Stimulated activated CD8-positive, alpha-beta memory T cell treated with anti-CD3 and anti-CD28 coated beads, Interleukin-12 subunit alpha, Interleukin-12 subunit beta, amount 100 ng/mL, for 24 hours (primary cell): ENCODE measurements around the gene ISY1.

Source experiments
- DNase-seq: peaks from one replicate; pipeline ENCODE4 v3.0.0-alpha.2; 2020; ENCODE audit errors: extremely low read depth

The ISY1 gene

DNA sequence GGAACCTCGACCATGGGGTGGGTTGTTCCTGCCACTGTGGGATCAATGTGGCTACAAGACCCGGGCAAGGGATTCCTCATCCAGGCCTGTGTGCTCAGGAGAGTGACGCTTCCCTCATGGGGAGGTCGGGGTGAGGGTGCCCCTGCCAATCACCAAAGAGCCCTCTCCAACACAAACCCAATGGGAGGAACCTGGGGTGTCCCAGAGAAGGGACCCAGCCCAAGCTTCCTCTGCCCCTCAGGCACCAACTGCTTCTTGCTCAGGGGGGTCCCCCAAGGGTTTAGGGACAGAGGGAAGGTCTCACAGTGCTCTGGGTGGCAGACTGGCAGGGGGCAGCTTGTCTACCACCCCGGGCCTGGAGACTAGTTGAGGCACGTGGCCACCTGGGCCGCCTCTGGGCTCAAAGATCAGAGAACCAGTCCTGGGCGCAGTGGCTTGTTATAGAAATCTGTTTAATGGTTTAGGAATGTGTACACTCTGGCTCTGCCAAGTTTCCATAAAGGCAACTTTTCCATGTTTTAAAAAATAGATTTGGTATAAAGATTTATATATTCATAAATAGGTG is 73.6 kb downstream of the ISY1 start:
- no peak for DNase-seq

DNA sequence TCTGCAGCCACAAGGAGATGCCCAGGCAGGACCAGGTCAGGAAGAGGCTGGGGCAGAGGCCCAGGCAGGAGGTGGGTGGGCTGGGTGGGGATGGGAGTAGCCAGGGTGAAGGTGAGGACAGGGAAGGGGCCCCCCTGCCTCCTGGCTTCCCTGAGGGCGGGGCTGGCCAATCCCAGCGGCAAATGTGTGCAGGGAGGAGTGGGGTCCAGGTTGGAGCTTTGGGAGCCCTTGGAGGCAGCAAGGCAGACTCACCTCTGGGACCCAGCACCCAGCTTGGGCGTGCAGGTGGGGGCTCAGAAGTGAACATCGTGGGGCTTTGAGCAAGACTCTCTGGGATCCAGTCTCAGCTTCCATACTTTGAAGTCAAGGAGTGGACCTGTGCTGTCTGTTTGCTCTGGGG is 75.0 kb downstream of the ISY1 start:
- no peak for DNase-seq

DNA sequence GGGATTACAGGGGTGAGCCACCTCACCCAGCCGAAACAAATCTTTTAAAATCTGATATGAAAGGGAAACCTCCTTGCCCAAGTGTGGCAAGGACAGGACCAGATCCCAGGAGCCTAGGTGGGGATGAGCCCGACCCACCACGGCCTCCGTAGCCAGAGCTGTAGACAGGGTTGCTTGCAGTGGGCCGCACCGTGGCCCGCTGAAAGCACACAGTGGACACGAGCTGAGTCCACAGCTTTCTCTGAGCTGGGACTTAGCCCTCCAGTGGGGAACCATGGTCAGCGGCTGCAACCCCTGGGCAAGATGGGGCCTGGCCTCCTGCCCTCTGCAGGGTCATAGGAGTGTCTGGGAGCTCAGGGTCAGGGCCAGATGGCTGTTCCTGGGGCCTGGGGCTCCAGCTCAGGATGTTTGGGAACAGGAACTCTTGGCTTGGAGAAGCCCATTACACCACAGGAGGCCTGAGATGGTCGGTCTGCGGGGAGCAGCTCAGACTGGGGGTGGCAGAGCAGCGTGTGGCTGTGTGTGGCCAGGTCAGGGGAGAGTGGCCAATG is 75.6 kb downstream of the ISY1 start:
- no peak for DNase-seq

DNA sequence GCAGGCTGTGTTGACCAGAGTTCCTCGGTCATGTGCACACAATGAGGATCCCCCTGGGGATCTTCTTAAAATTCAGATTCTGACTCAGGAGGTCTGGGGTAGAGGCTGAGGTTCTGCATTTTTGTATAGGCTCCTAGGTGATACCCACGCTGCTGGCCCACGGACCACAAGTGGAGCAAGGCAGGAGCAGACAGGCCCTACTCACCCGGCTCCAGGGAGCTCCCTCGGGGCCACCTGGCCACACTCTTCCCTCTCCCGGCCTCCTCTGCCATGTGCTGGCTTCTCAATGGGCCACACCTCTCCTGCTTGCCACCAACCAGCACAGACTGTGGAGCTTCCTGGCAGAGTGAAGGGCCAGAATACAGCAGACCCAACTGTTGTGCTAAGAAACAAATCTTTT is 76.4 kb downstream of the ISY1 start:
- no peak for DNase-seq

DNA sequence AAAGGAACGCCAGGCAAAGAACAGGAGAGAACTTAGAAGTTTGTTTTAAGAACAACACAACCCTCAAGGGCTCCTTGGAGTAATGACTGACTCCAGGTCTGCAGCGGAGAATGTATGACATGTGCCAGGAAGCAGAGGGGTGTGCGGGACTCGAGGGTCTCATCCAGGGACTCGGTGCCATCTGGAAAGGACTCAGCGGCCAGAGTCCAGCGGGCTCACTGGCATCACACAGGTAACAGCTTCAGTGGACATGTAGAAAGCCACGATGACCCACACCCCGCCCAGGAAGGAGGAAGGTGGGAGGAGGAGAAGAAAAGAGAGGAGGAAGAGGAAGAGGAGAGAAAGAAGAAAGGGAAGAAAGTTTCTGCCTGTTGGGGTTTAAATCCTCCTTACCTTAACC is 78.8 kb downstream of the ISY1 start:
- DNase-seq, result no peak

DNA sequence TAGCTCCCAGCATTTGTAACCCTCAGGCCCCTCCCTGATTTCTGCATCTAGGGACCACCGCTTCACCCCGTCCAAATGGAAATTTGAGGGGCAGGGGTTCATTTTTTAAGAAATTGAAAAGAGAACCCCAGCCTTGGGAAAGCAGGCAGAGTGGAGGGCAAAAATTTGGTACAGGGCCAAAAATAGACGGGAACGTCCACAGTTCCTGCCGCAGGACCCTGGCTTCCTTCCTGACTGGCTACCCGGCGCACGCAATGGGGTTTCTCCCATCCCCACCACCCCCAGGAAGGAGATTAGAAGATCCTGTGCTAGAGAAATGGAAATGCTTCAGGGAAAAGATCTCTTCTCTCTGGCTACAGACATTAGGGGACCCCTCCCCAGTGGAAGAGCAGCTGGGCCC is 79.4 kb downstream of the ISY1 start:
- no peak for DNase-seq

DNA sequence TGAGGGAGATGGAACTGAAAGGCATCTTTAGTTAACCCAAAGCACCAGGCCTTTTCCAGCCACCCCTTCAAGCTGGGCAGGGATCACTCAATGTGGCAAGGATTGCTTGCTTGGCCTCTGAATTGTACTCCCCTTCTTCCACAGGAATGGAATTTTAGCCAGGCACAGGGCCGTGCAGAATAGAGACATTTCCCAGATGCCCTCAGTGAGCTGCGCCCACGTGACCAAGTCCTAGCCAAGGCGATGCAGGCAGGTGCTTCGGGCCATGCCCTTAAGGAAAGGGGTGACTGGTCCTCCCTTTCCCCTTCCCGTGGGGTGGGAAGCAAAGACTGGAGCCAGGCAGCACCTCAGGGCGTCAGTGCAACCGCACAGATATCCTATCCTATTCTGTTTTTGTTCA is 82.4 kb downstream of the ISY1 start:
- DNase-seq, result no peak
